Suprapubic skin (tissue), 4 donors: ENCODE measurements around the gene RAMAC.

Experiments
- EP300 ChIP-seq: sonication (generic); formaldehyde crosslinking; IDR thresholded peaks from one replicate; pipeline ENCODE4 v1.6.1; 2017; ENCODE audit warnings: antibody characterized with exemption
- POLR2A ChIP-seq, 2 donors: fragments of 450-650 bp; IDR thresholded peaks; one replicate each; pipeline ENCODE4 v1.6.1; 2017; ENCODE audit warnings: antibody characterized with exemption in 2 of 2, mild to moderate bottlenecking in 2 of 2, moderate library complexity in 2 of 2
- POLR2AphosphoS5 ChIP-seq, 3 donors: sonication (generic); formaldehyde crosslinking; IDR thresholded peaks; one replicate each; pipeline ENCODE4 v1.6.1; 2017; ENCODE audit warnings: antibody characterized with exemption in 3 of 3
- TF ChIP-seq, protein P1 (sequence below), 2 donors: fragments of 200-600 bp in 1 of 2; fragments of 450-650 bp in 1 of 2; sonication (generic) in 1 of 2; IDR thresholded peaks; one replicate each; pipeline ENCODE4 v1.5.1; 2016 to 2019; ENCODE audit warnings: antibody characterized with exemption in 2 of 2, mild to moderate bottlenecking in 1 of 2, moderate library complexity in 1 of 2

DNA sequence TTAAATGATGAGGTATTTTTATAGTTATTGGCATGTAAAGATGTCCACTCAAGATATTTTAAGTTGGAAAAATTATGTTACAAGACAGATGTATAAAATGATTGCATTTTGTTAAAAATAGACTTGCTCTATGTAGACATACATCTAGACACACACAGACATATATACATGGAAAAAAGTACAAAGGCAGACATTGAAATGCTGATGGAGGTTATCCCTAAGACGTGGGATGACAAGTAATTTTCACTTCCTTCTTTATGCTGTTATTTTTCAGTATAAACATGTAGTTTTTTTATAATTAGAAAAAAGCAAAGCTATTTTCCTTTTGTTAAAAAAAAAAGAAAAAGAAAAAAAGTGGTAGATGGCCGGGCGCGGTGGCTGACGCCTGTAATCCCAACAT lies 40.7 kb upstream of the RAMAC start:
- TF ChIP-seq POLR2A (IDR thresholded peaks at IDR 0.05) (no peak), POLR2AphosphoS5 (IDR thresholded peaks at IDR 0.05) (no peak), EP300 (no peak)
- TF ChIP-seq, protein P1, sequence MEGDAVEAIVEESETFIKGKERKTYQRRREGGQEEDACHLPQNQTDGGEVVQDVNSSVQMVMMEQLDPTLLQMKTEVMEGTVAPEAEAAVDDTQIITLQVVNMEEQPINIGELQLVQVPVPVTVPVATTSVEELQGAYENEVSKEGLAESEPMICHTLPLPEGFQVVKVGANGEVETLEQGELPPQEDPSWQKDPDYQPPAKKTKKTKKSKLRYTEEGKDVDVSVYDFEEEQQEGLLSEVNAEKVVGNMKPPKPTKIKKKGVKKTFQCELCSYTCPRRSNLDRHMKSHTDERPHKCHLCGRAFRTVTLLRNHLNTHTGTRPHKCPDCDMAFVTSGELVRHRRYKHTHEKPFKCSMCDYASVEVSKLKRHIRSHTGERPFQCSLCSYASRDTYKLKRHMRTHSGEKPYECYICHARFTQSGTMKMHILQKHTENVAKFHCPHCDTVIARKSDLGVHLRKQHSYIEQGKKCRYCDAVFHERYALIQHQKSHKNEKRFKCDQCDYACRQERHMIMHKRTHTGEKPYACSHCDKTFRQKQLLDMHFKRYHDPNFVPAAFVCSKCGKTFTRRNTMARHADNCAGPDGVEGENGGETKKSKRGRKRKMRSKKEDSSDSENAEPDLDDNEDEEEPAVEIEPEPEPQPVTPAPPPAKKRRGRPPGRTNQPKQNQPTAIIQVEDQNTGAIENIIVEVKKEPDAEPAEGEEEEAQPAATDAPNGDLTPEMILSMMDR (IDR thresholded peaks at IDR 0.05) = no peak
